Cardiac septum (tissue), 1 donor: ENCODE data around the gene C11orf97. TPM values are rescaled to one million over a fixed set of nuclear protein-coding genes. Genes with fewer than 3 reads are reported as not detected.
"Not testable (repeated sequence)": the region's sequence is repeated elsewhere in the genome, so short reads cannot be mapped to it uniquely, and the experiment has no call there.

Experiments used
- DNase-seq: peaks from one replicate; pipeline ENCODE4 v3.0.0-alpha.2; 2020; ENCODE audit warnings: low spot score
- intact Hi-C: fragments of 100-400 bp; cut with DNase I; formaldehyde crosslinking; loops from one replicate; pipeline ENCODE4 v1.14.0; 2022
- long read RNA-seq: library from polyadenylated mRNA; unstranded; transcript quantifications from one replicate; pipeline ENCODE4 v2.0.0, GENCODE V29; 2021
- total RNA-seq: library from RNA; stranded (reverse); fragmentation: NEBNext Ultra II Directional; extraction: Animal tissue kit (Norgen Biotek cat#: 25700); gene quantifications from one replicate; pipeline ENCODE4 v1.2.1, GENCODE V29; 2021
- donor health status: DM: no; HTN: no; CAD: no.

Gene C11orf97
- total RNA-seq: not detected
- long read RNA-seq: 0 reads

GRCh38 chr11:94511932-94512781 lies at the start of gene C11orf97:
Gene C11orf97, plus strand, starts transcription at chr11:94512461. Its CDS starts 68 bp downstream, at chr11:94512529.
- peak; percentile 85 for DNase-seq
- intact Hi-C loops: no loop called here

- intact Hi-C loops: no loop called here
- no peak for DNase-seq
These were observed 42.8 kb upstream of the C11orf97 start for GRCh38 chr11:94469416-94469815.

DNA sequence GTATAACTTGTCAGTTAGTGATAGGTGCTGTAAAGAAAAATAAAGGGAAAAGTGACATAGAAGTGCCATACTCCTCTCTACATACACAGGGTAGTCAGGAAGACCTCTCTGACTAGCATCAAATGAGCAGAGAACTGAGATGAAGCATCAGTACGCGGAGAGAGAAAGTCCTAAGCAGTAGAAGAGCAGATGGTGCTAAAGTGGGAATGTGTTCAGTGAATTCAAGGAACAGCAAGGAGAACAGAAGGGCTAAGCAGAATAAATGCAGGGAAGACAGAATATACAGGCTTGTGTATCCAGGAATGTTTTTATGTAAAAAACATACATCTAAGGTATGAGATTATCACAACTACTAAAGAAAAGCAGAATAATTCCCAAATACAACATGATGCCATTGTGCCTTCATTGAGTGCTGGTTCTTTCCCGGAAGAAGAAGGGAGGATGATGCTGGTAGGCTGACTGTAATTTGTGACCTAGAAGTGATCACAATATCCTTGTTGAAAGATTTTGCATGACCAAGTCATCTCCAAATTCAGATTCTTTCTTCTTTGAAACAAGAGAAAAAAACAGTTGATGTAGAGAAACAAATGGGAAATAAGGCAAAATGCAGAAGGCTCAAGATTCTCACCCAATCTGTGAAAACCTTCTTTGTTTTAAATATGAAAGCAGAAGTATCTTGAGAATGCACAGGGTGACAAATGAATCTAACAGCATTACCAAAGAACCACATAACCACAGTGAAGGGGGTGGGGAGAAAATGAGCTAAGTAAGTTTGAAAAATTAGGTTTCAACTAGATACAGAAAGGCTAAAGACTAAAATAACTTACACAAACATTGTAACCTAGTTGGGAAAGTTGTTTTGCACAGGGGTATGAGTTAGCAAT lies 39.1 kb upstream of the C11orf97 start:
- DNase-seq: no peak
- intact Hi-C loops: no loop called here

DNA sequence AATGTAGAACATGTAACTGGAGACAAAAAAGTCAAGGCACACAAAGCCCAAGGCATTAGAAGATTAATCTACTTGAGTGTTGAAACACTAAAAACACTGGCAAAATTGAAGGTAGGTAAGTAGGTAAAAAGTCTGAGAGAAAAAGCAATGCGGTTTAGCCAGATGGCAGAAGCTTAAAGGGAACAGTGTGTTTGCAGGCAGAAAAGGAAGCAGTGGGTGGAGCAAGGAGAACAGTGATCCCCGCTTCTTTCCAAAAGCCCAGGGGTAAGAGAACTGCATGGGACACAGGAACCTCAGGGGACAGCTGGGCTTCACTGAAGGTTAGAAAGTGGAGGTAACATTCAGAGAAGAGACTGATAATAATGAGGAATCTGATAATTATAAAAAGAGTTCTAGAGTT lies 34.6 kb upstream of the C11orf97 start:
- intact Hi-C loops: no loop called here
- DNase-seq: no peak

DNA sequence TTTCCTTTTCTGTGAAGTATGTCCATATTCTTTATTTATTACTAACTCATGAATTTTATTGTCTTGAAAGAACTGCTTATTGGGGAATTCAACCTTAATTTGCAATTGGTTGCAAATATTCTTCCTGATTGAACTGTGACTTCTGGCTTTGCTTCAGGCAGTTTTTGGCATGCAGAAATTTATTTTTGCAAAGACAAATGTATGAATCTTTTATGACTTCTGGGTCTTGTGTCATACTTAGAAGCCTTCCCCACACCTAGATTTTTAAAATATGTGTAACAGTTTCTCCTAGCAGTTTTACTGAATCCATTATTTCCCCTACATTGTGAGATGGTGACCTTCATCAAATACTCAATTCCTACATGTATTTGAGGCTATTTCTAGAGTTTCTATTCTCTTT lies 30.9 kb upstream of the C11orf97 start:
- intact Hi-C loops: no loop called here
- DNase-seq: no peak

- no peak for DNase-seq
- intact Hi-C loops: no loop called here
These were observed 26.2 kb upstream of the C11orf97 start for GRCh38 chr11:94486068-94486467.

DNA sequence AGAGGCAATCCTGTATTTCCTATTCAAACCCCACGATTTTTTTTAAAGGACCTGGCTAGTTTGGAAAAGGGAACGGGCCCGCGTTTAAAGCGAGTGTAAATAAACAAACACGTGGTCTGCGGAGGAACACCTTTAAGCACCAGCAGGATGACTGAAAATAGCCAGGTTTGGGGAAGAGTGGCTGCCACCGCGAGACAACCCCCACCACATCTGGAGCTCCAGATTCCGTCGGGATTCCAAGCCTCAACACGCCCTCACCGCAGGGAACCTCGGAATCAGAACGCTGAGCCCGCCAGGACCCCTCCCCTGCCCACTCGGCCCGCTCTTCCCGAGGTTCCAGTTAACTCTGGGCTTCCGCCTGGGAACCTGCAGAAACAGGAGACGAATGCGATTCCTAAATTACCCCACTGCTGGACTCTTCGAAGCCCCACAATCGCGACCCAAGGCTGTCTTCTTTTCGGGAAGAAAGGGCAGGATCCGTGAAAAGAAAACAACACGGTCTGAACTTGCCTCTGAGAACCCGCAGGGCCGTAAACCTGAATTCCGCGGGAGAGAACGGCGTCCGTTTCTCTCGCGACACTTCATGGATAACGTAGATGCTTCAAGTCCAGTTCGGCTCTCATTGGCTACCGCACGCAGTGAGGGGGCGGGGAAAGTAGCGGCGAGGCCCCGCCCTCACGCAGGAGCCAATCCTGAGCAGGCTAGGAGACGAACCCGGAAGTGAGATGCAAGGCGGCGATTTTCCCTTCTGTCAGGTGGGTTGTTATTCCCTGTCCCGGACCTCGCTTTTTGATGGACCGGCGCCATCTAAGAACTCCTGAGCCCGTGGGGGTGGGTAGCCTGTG lies 18.8 kb upstream of the C11orf97 start, which contains the start of the genes ANKRD49 and MRE11:
ANKRD49 (plus strand) TSS at position 704 of the 845 bp plus-strand sequence. CDS start 2,710 bp downstream, outside the sequence.
MRE11 (minus strand) TSS at position 564 of the 845 bp plus-strand sequence. CDS start 1,043 bp downstream, outside the sequence.
- intact Hi-C loops: no loop called here

DNA sequence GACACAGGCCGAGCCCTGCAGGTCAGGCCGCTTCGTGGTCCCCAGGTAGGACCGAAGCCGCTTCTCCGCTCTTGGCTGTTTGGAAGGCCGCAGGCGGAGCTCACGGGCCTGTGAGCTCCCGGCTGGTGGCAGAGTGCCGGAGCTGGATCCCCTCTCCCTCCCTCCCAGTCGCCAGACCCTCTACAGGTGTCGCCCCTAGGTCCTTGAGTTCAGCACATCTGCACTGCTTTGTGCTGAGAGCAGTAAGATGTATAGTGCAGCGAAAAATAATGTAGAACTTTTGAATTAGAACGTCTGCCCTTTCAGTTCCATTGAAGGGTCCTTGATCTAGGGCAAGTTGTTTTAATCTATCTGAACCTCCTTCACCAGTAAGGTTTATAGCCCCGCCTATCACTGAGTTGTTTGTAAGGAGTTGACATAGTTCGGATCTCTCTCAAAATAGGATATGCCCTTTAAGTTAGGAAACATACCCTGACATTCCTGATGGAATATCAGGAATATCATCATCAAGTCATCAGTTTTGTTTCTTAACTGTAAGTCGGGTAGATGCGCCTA lies 18.1 kb upstream of the C11orf97 start:
- no peak for DNase-seq
- intact Hi-C loops: no loop called here

More for the DNA sequence above, 18.8 kb upstream of the C11orf97 start, which contains the start of the genes ANKRD49 and MRE11:
- peak; percentile 98 for DNase-seq

GRCh38 chr11:94500181-94500580 lies 12.1 kb upstream of the C11orf97 start:
- DNase-seq: no peak
- intact Hi-C loops: no loop called here

- intact Hi-C loops: no loop called here
- DNase-seq: no peak
These were observed 10.7 kb upstream of the C11orf97 start for GRCh38 chr11:94501522-94501921.

DNA sequence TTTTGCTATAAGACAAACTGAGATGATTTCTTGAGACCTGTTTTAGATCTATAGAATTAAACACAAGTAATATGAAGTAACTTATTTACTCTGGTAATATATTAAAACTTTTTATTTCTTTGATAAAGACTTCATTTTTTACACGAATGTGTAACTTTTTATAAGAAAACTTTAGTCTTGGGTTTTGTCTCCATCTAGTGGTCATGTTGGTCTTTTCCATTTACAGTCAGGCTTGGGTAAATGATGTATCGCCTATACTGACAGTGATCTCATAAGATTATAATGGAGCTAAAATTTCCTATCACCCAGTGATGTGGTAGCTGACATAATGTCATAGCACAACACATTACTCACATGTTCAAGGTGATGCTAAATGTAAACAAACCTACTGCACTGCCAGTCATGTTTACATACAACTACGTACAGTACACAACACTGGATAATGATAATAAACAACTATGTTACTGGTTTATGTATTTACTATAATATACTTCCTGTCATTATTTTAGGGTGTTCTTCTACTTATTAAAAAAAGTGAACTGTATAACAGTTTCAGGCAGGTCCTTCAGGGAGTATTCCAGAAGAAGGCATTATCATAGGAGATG lies 7.5 kb upstream of the C11orf97 start:
- intact Hi-C loops: loop anchor here (5.0 kb wide), 1 partner anchor 612 kb away; no protein-coding TSS in a partner anchor
- no peak for DNase-seq

DNA sequence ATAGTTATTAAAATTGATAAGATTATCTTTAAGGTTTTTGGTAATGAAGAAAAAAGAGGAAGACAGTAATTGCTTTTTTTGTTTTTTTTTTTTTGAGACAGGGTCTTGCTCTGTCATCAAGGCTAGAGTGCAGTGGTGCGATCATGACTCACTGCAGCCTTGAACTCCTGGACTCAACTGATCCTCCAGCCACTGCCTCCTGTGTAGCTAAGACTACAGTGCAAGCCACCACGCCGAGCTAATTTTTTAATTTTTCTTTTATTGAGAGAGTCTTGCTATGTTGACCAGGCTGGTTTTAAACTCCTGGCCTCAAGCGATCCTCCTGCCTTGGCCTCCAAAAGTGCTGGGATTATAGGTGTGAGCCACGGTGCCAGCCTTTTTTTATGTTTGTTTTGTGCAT lies 5.7 kb upstream of the C11orf97 start:
- not testable (repeated sequence) for DNase-seq
- intact Hi-C loops: loop anchor here (5.0 kb wide), 1 partner anchor 614 kb away; no protein-coding TSS in a partner anchor

- intact Hi-C loops: loop anchor here (5.0 kb wide), 1 partner anchor 615 kb away; no protein-coding TSS in a partner anchor
- DNase-seq: no peak
These were observed 4.8 kb upstream of the C11orf97 start for GRCh38 chr11:94507485-94507884.

DNA sequence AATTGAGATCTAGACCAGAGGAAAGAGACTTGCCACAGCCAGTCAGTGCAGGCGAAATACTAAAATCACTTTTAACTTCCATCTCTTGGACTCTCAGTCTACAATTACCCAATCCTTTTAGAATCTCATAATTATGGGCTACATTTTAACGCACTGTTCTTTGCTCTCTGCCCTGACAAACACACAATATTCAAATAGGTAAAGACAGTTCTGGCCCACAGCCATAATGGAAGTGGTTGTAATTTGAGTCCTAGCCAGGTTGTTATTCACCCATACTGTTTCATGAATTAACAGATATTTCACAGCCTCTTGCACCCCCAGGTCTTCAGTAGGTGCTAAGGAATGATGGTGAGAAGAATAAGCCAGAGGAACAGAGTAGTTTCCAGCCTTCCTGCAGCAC lies 830 bp downstream of the C11orf97 start:
- intact Hi-C loops: no loop called here
- no peak for DNase-seq

GRCh38 chr11:94515398-94515797 lies 3.1 kb downstream of the C11orf97 start:
- DNase-seq: no peak
- intact Hi-C loops: no loop called here

DNA sequence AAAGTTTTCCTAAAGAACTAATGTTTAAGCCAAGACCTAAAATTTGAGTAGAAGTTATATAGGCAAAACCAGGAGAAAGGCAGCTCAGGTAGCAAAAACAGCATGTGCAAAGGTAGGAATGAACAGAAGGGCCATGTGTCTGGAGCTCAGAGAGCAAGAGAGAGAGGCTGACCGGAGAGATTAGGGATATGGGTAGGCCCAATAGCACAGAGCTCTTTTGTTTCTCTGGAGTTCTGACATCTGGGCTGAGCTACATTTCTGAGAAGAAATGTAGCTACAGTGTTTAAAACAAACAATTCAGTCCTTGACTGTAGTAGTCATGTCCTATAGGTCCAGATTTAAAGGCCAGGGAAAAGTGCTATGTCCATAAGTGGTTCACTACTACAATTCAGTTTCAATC lies 4.5 kb downstream of the C11orf97 start:
- no peak for DNase-seq
- intact Hi-C loops: no loop called here

- intact Hi-C loops: no loop called here
- no peak for DNase-seq
These were observed 6.0 kb downstream of the C11orf97 start for GRCh38 chr11:94518300-94518699.

- no peak for DNase-seq
- intact Hi-C loops: loop anchor here (2.0 to 5.0 kb wide), 2 partner anchors 43 to 78 kb away; no protein-coding TSS in a partner anchor
These were observed 7.3 kb downstream of the C11orf97 start for GRCh38 chr11:94519478-94520084.
